Colon (tissue), 2 donors: ENCODE data around the gene JAG2.

ENCODE experiments used
- FAIRE-seq: peaks from 2 replicates; lab custom pipeline; 2012; peaks lifted over from hg19 to GRCh38; lab: Jason Lieb, UNC
- donor health status: control.
- donor health status: control.

The JAG2 gene

GRCh38 chr14:105150368-105151083 lies 18.1 kb downstream of the JAG2 start:
- FAIRE-seq: no peak

- no peak for FAIRE-seq
Observed at GRCh38 chr14:105150026-105150367, 18.6 kb downstream of the JAG2 start.

GRCh38 chr14:105149146-105149781 lies 19.3 kb downstream of the JAG2 start:
- no peak for FAIRE-seq

GRCh38 chr14:105148604-105149145 lies 19.9 kb downstream of the JAG2 start:
- FAIRE-seq: no peak

GRCh38 chr14:105147671-105148603 lies 20.6 kb downstream of the JAG2 start:
- no peak for FAIRE-seq

- no peak for FAIRE-seq
Observed at GRCh38 chr14:105146976-105147635, 21.5 kb downstream of the JAG2 start.

- no peak for FAIRE-seq
Observed at GRCh38 chr14:105146181-105146975, 22.2 kb downstream of the JAG2 start.

GRCh38 chr14:105145381-105146180 lies 23.0 kb downstream of the JAG2 start:
- no peak for FAIRE-seq

- FAIRE-seq: no peak
Observed at GRCh38 chr14:105144666-105145380, 23.8 kb downstream of the JAG2 start.

- no peak for FAIRE-seq
Observed at GRCh38 chr14:105144026-105144665, 24.4 kb downstream of the JAG2 start.

- FAIRE-seq: no peak
Observed at GRCh38 chr14:105143451-105144025, 25.0 kb downstream of the JAG2 start.

- no peak for FAIRE-seq
Observed at GRCh38 chr14:105142651-105143450, 25.7 kb downstream of the JAG2 start.

GRCh38 chr14:105141486-105142281 lies 26.9 kb downstream of the JAG2 start:
- no peak for FAIRE-seq

- no peak for FAIRE-seq
Observed at GRCh38 chr14:105141026-105141425, 27.6 kb downstream of the JAG2 start.

GRCh38 chr14:105140581-105140980 lies 28.0 kb downstream of the JAG2 start:
- no peak for FAIRE-seq

- no peak for FAIRE-seq
Observed at GRCh38 chr14:105139831-105140239, 28.7 kb downstream of the JAG2 start.

- no peak for FAIRE-seq
Observed at GRCh38 chr14:105139212-105139825, 29.3 kb downstream of the JAG2 start.
